OCI-LY1 (cell line): ENCODE measurements around the gene IQGAP2.

Experiments used
- EZH2 ChIP-seq: fragments of 200-600 bp; sonication (generic), shearing (Covaris generic); IDR thresholded peaks from 2 replicates; pipeline ENCODE4 v1.8.0; 2017; ENCODE audit warnings: borderline replicate concordance, mixed run types, mild to moderate bottlenecking, antibody characterized with exemption, low read length, moderate library complexity, mixed read lengths
- TF ChIP-seq, protein P1 (sequence below): fragments of 200-600 bp; sonication (generic), shearing (Covaris generic); IDR thresholded peaks from 2 replicates; pipeline ENCODE4 v1.5.1; 2017; ENCODE audit warnings: mild to moderate bottlenecking, antibody characterized with exemption, low read length, moderate library complexity, mixed read lengths

DNA sequence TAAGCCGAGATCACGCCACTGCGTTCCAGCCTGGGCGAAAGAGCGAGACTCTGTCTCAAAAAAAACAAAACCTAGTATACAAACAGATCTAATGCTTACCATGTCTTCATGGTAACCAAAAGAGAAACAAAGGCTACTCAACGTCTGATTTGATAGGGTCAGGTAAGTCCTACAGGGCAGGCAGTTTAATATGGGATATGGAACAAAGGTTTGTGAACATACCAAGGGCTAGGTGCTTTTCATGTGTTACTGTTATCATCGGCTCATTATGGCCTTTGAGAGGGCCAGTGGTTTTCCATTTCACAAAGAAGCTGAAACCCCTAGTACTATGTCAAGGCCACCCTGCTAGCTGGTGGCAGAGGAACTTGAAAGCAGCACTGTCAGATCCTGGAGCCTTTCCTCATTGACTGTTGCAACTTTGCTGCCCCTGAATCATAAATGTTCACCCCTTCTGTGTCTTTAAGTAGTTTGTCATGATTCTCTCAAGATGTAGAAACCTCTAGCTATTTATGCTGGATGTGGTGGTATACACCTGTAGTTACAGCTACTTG is 5.1 kb downstream of the IQGAP2 start:
- TF ChIP-seq, protein P1, sequence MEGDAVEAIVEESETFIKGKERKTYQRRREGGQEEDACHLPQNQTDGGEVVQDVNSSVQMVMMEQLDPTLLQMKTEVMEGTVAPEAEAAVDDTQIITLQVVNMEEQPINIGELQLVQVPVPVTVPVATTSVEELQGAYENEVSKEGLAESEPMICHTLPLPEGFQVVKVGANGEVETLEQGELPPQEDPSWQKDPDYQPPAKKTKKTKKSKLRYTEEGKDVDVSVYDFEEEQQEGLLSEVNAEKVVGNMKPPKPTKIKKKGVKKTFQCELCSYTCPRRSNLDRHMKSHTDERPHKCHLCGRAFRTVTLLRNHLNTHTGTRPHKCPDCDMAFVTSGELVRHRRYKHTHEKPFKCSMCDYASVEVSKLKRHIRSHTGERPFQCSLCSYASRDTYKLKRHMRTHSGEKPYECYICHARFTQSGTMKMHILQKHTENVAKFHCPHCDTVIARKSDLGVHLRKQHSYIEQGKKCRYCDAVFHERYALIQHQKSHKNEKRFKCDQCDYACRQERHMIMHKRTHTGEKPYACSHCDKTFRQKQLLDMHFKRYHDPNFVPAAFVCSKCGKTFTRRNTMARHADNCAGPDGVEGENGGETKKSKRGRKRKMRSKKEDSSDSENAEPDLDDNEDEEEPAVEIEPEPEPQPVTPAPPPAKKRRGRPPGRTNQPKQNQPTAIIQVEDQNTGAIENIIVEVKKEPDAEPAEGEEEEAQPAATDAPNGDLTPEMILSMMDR, result no peak
- TF ChIP-seq EZH2, result no peak
